Measurements from ENCODE around the gene ABI3BP.

ABI3BP gene

DNA sequence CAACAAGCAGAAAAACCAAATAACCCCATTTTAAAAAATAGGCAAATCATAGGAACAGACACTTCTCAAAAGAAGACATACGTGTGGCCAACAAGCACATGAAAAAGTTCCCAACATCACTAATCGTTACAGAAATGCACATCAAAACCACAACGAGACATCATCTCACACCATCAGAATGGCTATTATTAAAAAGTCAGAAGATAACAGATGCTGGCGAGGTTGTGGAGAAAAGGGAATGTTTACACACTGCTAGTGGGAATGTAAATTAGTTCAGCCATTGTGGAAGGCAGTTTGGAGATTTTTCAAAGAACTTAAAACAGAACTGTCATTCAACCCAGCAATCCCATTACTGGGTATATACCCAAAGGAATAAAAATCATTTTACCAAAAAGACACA is 60.7 kb downstream of the ABI3BP start:
- H3K4me3 ChIP-seq (ENCODE audit: low read length) = no peak overlapping the region
- no peak for DNase-seq (ENCODE audit: low read depth)
- no peak for TF ChIP-seq CTCF (IDR thresholded peaks at IDR 0.05; ENCODE audit: insufficient read depth, low read depth, low read length, missing control alignments)

DNA sequence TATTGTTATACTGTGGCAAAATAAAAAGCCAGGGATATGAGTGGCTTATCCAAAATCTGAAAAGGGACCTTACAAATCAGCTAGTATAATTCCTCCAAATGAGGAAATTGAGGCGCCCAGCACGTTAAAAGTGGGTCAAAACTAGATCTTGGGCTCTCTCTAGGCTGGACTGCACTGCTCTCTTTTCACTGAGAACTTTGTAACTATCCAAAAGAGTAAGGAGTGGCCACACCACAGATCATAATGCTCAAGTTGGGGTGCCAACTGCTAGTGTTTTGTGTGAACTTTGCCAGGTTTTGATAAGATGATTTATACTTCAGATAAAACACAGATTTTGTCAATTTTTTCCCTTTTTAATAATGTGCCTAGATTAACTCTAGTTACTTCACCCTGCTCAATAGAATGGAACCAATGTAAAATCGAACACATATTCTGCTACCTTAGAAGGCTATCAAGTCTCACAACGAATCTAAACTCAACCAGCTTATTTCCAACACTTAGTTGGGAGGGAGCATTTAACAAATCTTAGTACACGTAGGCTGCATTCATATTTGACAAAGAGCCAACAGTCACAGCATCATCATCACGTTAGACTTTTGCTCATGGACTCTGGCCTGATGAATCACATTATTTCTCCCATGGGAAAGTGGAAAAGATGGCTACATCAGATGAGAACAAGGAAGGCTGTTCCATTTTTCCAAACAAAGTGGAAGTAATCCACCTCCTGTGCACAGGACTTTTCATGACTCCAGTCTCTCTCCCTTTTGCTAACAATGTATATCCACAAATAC is 64.4 kb downstream of the ABI3BP start:
- no peak overlapping the region for H3K4me3 ChIP-seq (ENCODE audit: low read length)
- no peak for TF ChIP-seq CTCF (IDR thresholded peaks at IDR 0.05; ENCODE audit: insufficient read depth, low read depth, low read length, missing control alignments)
- peak; percentile 75 for DNase-seq (ENCODE audit: low read depth)

- TF ChIP-seq CTCF (IDR thresholded peaks at IDR 0.05; ENCODE audit: insufficient read depth, low read depth, low read length, missing control alignments) = no peak
- peak; percentile 70 for DNase-seq (ENCODE audit: low read depth)
These were observed 65.4 kb downstream of the ABI3BP start for GRCh38 chr3:100927775-100928174.

DNA sequence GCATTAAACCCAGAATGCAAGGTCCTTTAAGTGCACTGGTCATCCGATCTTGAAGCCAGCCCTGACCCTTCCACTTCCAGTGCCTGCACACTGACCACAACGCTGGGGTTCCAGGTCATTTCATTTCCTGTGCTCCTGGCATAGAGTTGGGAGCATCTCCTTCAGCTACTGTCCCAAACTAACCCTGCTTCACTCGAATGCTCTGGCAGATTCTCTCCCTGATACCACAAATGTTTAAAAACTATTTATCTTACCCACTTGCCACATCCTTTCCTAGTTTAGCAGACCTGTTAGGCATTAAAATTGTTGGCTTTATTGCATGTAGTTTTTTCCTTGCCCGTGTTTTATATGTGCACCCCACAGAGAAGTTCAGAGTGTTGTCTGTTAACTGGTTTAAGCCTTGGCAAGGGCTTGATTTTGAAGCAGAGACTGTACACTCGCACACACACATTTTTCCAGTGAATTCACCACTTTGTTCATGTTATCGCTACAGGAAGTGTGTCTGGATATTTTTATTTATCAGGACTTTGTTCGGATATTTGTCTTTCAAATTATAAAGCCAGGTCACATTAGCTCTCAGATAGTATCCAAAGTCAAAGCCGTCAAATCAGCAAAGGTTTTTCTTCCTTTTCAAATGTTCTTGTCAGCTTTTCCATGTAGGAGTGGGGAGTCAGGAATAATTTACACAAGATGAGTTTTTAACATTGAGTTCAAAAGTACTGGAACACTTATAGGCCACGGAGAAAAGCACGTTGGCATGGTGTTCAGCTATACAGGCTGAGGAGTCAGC is 77.3 kb downstream of the ABI3BP start:
- TF ChIP-seq CTCF (IDR thresholded peaks at IDR 0.05; ENCODE audit: insufficient read depth, low read depth, low read length, missing control alignments) = no peak
- no peak overlapping the region for H3K4me3 ChIP-seq (ENCODE audit: low read length)
- no peak for DNase-seq (ENCODE audit: low read depth)

More at GRCh38 chr3:100927775-100928174, 65.4 kb downstream of the ABI3BP start:
- no peak overlapping the region for H3K4me3 ChIP-seq (ENCODE audit: low read length)

- H3K4me3 ChIP-seq (ENCODE audit: low read length) = no peak overlapping the region
- TF ChIP-seq CTCF (IDR thresholded peaks at IDR 0.05; ENCODE audit: insufficient read depth, low read depth, low read length, missing control alignments) = no peak
- no peak for DNase-seq (ENCODE audit: low read depth)
These were observed 79.2 kb downstream of the ABI3BP start for GRCh38 chr3:100913870-100914648.

DNA sequence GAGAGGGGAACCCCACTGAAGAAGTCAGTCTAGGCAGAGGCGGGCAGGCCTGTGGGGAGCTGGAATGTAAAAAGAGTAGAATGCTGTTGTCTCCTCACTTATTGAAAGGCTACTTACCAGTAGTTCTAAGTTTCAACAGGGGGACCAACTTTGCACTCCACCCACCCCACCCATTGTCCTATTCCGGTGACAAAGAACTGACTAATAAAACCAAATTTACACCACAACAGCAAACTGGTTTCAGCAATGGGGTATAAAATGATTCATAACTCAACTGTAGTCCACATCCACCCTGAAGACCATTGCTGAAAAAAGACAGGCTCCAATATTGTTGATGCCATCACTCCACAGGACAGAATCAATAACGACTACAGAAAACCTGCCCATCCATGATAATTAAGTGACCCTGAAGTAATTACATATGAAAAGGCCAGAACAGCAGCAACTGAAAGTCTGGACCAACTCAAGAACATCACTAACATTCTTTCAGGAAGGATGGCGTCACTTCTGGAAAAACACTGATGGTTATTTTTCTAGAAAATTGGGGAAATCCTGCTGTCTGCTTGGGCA is 80.2 kb downstream of the ABI3BP start:
- DNase-seq (ENCODE audit: low read depth) = no peak
- H3K4me3 ChIP-seq (ENCODE audit: low read length) = no peak overlapping the region
- no peak for TF ChIP-seq CTCF (IDR thresholded peaks at IDR 0.05; ENCODE audit: insufficient read depth, low read depth, low read length, missing control alignments)

Measured in epithelial cell of esophagus (primary cell).